ENCODE results near the gene RAB27B.

Gene RAB27B

DNA sequence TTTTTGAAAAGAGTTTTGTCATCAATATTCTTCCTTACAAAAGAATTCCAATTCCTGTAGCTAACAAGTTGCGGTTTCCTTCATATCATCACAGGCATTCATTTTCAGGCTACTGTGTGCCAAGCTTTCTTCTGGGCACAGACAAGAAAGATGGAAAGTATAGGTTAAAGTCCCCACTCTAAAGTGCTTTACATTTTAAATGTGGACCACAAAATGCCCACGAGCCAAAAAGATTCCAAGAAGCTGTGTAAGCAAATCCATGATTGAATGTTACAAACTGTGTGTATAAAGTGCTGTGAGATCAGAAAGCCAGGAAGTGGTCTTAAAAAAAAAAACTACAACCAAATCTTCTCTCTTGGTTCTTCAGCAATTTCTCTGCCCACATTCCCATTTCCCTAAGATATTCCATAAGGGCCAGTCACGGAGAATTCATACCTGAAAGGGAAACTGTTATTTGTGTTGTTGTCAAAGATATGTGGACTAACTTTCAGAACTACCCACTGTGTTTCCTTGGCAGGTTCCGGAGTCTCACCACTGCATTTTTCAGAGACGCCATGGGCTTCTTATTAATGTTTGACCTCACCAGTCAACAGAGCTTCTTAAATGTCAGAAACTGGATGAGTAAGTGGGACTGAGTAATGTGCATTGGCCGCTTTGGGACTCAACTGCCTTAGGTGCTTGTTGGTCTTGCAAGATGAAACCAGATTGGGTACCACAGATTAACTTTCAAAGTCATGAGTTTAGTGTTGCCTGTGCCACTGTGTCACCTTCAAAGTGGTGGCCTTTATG is 55.7 kb downstream of the RAB27B start (continued):
- TF ChIP-seq, protein P1, sequence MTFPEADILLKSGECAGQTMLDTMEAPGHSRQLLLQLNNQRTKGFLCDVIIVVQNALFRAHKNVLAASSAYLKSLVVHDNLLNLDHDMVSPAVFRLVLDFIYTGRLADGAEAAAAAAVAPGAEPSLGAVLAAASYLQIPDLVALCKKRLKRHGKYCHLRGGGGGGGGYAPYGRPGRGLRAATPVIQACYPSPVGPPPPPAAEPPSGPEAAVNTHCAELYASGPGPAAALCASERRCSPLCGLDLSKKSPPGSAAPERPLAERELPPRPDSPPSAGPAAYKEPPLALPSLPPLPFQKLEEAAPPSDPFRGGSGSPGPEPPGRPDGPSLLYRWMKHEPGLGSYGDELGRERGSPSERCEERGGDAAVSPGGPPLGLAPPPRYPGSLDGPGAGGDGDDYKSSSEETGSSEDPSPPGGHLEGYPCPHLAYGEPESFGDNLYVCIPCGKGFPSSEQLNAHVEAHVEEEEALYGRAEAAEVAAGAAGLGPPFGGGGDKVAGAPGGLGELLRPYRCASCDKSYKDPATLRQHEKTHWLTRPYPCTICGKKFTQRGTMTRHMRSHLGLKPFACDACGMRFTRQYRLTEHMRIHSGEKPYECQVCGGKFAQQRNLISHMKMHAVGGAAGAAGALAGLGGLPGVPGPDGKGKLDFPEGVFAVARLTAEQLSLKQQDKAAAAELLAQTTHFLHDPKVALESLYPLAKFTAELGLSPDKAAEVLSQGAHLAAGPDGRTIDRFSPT (tag by site-specific recombination; IDR thresholded peaks at IDR 0.05), result no peak
- TF ChIP-seq, protein P2, sequence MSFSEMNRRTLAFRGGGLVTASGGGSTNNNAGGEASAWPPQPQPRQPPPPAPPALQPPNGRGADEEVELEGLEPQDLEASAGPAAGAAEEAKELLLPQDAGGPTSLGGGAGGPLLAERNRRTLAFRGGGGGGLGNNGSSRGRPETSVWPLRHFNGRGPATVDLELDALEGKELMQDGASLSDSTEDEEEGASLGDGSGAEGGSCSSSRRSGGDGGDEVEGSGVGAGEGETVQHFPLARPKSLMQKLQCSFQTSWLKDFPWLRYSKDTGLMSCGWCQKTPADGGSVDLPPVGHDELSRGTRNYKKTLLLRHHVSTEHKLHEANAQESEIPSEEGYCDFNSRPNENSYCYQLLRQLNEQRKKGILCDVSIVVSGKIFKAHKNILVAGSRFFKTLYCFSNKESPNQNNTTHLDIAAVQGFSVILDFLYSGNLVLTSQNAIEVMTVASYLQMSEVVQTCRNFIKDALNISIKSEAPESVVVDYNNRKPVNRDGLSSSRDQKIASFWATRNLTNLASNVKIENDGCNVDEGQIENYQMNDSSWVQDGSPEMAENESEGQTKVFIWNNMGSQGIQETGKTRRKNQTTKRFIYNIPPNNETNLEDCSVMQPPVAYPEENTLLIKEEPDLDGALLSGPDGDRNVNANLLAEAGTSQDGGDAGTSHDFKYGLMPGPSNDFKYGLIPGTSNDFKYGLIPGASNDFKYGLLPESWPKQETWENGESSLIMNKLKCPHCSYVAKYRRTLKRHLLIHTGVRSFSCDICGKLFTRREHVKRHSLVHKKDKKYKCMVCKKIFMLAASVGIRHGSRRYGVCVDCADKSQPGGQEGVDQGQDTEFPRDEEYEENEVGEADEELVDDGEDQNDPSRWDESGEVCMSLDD (tag by site-specific recombination; IDR thresholded peaks at IDR 0.05), result no peak
- TF ChIP-seq ZNF785 (tag by site-specific recombination; IDR thresholded peaks at IDR 0.05), result no peak
- TF ChIP-seq ZNF747 (tag by site-specific recombination; IDR thresholded peaks at IDR 0.05), result no peak
- TF ChIP-seq ZNF654 (tag by site-specific recombination; IDR thresholded peaks at IDR 0.05; ENCODE audit: low read depth), result no peak

DNA sequence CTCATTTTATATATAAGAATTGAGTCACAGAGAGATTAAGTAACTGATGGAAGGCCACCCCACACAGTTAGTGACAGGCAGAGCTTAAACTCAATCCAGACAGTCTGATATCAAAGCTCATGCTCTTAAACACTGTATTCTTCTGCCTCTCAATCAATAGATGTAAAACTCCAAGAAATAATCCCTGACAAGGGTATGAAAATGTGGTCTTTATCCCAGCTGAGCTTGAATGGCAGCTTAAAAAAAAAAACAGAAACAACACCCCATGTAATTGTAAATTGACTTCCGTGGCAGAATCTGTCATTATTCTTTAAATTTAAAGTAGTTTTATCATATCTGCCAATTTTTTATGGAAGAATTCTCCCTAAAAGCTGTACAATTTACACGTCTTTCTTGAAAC is 60.1 kb downstream of the RAB27B start:
- no peaks in the 10 kb centered on the region for H3K36me3 ChIP-seq (ENCODE audit: control insufficient read depth in 2 of 2, insufficient read depth in 1 of 2, low read length in 2 of 2)
- TF ChIP-seq ZNF610 (tag by site-specific recombination; IDR thresholded peaks at IDR 0.05; ENCODE audit: borderline replicate concordance) (no peak), ZNF311 (tag by site-specific recombination; IDR thresholded peaks at IDR 0.05; ENCODE audit: borderline replicate concordance) (no peak), ZNF174 (tag by site-specific recombination; IDR thresholded peaks at IDR 0.05) (no peak), ZNF658 (tag by site-specific recombination; IDR thresholded peaks at IDR 0.05) (no peak), ZNF747 (tag by site-specific recombination; IDR thresholded peaks at IDR 0.05) (no peak), ZXDB (tag by site-specific recombination; IDR thresholded peaks at IDR 0.05) (no peak), ZNF248 (tag by site-specific recombination; IDR thresholded peaks at IDR 0.05) (no peak), ZNF239 (tag by site-specific recombination; IDR thresholded peaks at IDR 0.05) (no peak), ZNF433 (tag by site-specific recombination; IDR thresholded peaks at IDR 0.05; ENCODE audit: low read depth) (no peak), RBAK (tag by site-specific recombination; IDR thresholded peaks at IDR 0.05) (no peak), ZNF23 (tag by site-specific recombination; IDR thresholded peaks at IDR 0.05; ENCODE audit: borderline replicate concordance) (no peak)
- TF ChIP-seq, protein P3, sequence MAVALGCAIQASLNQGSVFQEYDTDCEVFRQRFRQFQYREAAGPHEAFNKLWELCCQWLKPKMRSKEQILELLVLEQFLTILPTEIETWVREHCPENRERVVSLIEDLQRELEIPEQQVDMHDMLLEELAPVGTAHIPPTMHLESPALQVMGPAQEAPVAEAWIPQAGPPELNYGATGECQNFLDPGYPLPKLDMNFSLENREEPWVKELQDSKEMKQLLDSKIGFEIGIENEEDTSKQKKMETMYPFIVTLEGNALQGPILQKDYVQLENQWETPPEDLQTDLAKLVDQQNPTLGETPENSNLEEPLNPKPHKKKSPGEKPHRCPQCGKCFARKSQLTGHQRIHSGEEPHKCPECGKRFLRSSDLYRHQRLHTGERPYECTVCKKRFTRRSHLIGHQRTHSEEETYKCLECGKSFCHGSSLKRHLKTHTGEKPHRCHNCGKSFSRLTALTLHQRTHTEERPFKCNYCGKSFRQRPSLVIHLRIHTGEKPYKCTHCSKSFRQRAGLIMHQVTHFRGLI (tag by site-specific recombination; IDR thresholded peaks at IDR 0.05), result no peak
- TF ChIP-seq, protein P4, sequence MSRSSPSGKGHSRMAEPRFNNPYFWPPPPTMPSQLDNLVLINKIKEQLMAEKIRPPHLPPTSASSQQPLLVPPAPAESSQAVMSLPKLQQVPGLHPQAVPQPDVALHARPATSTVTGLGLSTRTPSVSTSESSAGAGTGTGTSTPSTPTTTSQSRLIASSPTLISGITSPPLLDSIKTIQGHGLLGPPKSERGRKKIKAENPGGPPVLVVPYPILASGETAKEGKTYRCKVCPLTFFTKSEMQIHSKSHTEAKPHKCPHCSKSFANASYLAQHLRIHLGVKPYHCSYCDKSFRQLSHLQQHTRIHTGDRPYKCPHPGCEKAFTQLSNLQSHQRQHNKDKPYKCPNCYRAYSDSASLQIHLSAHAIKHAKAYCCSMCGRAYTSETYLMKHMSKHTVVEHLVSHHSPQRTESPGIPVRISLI (tag by site-specific recombination; IDR thresholded peaks at IDR 0.05), result no peak
- POLR2A ChIA-PET, result no interaction called here
- no peaks in the 10 kb centered on the region for H3K4me1 ChIP-seq (ENCODE audit: control insufficient read depth, insufficient read depth, low read length)
- CTCF ChIA-PET, result interaction anchor here (0.7 to 1.0 kb wide), 2 partner anchors 95 to 205 kb away, joined by 3 to 4 read pairs; no protein-coding TSS in a partner anchor
- H3K27ac ChIP-seq (ENCODE audit: extremely low read depth, low read depth, low read length), result no peak overlapping the region
- H3K9me3 ChIP-seq (ENCODE audit: control insufficient read depth, insufficient read depth, low read depth, low read length), result no peaks in the 10 kb centered on the region
- no peak overlapping the region for H3K4me3 ChIP-seq (ENCODE audit: low read depth, low read length)

Data from HEK293 (cell line).